ENCODE measurements around the gene ADCYAP1.

The ADCYAP1 gene

DNA sequence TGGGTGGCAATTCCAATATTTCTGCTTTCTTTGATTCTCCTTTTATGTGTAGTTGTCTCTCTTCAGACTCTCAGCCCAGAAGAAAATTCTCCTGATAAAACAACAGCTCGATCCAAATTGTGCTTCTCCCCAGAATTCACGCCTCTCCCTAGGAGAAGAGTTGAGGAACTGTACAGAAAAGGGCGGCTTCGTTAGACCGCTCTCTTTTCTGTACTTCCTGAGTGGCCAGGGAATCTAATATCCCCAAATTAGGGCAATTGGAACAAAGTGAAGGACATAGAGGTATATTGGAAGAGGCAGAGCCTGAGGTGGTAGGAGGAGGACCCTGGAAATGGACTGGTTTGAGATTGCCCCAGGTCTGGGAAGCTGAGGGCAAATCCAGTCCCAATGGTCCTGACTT is 5.6 kb downstream of the ADCYAP1 start:
- DNase-seq (ENCODE audit: low read depth), result no peak

DNA sequence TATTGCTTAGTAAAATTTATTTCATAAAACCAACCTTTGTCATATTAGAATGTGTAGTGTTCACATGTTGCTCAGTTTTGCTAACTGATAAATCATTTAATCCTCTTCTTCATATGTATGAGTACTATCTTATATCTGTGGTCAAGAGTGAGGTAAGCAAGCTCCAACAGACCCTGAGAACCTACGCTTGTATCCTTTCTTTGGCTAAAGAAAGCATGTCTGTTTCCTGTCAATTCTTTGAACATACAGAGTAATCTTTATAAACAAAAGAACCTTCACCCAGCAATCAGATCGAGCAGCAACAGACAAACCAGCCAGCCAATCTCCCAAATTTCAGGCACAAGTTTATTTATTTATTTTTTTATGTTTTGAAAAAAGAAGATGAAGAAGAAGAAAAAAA is 6.4 kb downstream of the ADCYAP1 start:
- no peak for DNase-seq (ENCODE audit: low read depth)

DNA sequence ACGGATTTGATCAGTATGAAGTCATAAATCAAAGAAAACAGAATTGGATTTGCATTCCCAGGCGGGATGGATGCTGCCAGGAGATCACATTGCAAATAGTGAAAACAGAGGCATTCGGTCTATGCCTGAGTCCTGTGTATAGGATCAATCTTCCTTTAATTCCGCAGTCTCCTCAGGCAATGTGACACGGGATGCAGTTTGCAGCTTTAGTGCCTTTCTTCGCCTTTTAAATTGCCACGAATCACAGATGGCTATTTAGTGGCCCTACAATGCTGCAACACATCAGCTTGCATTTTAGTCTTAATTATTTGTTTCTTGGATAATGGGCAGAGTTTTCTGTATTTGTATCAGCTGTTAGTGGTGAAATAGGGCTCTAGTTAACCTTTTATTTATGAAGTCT is 6.8 kb downstream of the ADCYAP1 start:
- no peak for DNase-seq (ENCODE audit: low read depth)

DNA sequence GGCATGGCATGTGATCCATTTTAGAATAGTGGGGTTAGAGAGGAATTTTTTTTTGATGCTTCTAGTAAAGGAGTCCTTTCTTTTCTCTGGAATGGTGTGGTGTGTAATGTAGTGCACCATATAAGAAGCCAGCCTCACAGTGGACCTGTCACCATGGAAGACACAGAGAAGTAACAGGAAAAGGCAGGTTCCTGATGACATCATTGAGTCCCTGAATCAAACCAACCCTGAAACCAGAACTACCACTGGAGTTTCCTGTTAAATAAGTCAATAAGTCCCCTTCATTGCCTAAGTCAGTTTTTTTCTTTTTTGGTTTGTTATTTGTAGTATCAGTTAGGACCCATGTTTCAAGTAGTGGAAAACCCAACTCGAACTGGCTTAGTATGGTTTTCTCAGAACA is 11.9 kb downstream of the ADCYAP1 start:
- DNase-seq (ENCODE audit: low read depth), result no peak

DNA sequence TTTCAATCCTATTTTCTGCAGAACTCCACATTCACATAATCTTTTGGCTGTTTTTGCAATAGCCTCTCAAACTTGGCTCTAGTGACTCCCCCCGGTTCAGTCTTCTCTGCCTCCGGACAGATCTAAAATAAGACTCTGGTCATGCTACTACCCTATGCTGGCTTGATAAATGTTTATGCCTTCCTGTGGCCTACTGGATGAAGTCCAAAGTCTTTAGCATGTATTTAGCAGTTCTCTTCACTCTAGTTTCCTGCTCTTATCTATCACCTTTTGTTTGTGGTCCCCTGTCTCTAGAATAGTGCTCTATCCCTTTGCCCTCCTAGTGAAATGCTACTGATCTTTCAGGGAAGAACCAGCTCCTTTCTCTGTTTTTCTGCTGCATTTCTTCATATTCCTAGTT is 14.4 kb downstream of the ADCYAP1 start:
- no peak for DNase-seq (ENCODE audit: low read depth)

DNA sequence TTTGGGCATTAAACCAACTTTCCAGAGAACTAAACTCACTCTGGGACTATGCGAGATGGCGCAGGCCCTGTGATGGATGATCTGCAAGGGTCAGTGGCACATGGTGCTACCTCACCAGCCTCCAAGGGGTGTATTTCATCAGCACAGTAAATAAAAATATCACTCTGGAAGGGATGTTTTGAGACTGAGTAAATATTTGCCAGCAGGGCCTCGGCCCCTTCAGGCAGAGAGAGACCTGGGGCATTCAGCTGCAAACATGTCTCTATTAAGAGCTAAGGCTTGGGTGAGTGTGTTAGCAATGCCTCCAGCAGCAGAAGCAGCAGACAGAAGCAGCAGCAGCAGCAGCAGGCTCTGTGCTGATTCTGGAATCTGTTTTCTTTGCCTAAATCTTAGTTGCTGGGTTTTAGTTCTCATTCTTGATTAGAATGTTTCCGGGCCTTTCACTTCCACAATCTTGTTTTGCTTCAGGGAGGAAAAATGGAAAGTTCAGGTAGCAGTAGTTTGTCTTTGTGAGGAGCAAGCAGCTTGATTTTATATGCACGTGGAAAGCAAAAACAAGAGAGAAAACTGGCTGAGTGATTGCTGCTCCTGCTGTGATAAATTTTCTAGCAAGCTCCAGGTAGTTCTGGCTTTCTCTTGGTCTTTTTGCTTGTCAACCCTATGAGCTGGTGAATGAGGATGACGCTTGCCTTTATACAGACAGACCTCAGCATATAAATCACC is 18.6 kb downstream of the ADCYAP1 start:
- no peak for DNase-seq (ENCODE audit: low read depth)

DNA sequence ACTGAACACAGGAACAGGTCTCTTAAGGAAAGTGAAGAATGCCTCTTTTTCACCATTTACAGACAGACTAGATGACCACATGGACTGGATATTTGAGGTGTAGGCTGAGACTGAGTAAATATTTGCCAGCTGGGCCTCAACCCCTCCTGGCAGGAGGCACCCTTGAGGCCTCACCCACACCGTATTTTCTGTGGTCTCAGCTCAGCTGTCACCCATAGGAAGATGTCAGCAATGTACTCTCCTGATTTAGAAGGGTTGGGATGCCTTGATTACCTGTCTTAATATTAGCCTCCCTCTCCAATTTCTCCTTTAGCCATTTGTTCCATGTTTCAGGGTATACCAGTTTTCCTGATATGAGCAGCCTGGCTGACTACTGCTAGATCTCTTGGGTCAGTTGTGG is 20.3 kb downstream of the ADCYAP1 start:
- no peak for DNase-seq (ENCODE audit: low read depth)

DNA sequence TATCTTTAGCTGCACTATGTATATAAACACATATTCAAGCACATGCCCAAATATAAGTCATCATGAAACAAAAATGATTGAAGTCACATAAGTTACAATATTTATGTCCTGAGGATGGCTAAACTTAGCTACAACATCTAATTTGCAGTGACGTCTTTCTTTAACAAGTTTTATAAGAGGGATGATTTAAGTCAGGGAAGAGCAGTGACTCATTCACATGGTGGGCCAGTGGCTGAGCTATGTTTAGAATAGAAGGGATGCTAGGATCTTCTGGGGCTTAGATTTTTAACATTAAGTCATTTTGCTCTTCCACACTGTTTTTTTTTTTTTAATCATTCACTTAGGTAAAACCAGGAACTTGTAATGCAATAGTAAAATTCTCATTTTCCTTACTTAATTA is 22.3 kb downstream of the ADCYAP1 start:
- no peak for DNase-seq (ENCODE audit: low read depth)

DNA sequence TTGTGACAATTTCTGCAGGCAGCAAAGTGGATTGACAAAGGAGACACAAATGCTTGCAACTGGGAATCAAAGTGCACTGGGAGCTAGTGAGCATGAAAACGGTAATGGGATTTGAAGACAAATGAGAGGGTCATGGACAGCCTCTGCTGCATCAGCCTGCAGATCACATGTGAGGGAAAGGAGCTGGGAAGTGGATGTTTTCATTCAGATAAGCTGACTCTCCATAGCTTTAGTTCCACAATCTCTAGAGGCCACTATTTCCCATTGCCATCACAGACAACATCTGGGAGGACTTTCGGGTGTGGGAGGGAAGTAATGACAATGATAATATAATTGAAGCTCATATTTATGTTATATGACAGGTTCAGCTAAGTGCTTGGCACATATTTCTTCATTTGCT is 28.4 kb downstream of the ADCYAP1 start:
- no peak for DNase-seq (ENCODE audit: low read depth)

DNA sequence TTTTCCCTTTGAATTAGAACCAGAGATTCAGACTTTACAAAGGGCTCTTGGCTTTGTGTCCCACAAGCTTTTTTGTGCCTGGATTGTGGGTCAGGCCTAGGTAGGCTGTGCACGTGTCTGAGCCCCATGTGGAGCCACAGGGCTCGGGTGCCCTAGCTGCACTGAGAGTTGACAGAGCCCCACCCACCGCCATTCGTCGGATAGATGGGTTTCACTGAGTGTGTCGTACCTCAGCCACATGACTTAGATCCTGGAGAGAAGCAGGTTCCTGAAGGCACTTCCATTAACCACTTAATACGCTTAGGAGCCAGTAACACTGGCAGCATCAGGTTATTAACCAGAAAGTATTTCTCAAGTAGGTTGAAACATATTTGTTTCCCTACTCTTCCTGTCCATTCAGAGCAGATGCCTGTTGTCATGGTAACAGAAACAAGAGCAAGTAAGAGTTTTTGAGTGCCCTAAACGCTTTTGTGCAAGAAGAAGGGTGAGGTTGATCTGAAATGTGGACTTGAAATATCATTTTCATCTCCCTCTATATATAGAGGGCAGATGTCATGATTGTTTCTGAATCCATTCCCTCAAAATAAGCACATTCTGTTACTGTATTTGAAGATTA is 30.0 kb downstream of the ADCYAP1 start:
- no peak for DNase-seq (ENCODE audit: low read depth)

DNA sequence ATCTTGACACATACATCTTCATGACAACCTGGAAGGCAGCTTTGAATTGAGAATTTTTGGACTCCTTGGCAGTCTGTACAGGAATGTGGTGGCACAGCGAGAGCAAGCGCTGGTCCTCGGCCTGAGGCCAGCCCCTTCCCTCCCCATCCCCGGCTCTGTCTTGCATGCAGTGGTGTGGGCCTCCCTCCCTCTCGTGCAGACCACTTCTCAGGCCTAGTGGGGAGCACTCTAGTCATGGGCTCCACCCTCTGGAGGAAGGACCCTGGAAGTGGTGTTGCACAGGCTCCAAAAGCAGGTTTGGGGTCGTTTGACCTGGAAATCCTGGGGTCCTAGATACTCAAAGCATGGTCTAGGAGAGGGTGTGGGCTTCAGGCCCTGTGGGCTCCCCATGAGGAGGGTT is 32.3 kb downstream of the ADCYAP1 start:
- DNase-seq (ENCODE audit: low read depth), result no peak

DNA sequence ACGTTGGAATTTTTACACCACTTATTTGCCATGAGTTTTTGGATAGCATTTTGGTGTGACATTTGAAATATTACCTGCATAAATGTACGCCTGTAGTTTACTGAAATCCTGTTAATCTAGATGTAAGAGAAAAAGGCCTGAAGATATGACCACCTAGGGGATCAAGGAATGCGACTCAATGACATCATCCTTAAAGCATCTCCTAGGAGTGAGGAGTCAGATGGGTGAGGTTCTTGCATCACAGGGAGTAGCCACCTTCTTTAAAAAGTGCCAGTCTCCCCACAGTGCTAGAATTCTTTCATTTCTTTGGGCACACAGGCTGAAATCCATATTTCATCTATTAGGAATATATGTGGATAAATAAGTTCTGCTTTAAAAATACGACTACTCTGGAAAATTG is 34.5 kb downstream of the ADCYAP1 start:
- DNase-seq (ENCODE audit: low read depth), result no peak

DNA sequence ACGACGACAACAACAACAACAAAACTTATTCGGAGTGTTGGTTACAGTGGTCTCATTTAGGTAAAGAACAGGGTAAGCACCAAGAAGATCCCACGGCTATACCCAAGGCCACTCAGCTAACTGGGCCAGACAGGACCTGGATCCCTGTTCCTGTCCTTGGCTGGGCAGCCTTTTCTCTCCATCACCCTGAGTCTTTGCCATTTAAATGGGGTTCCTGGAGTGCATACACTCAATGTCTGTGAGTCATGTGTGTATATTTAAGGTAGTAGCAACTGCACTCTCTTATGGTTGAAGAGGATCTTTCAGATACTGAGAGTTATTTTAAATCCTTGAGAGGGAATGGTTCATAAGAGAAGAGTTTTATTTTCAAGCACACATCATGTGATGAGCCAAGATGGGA is 35.3 kb downstream of the ADCYAP1 start:
- DNase-seq (ENCODE audit: low read depth), result no peak

DNA sequence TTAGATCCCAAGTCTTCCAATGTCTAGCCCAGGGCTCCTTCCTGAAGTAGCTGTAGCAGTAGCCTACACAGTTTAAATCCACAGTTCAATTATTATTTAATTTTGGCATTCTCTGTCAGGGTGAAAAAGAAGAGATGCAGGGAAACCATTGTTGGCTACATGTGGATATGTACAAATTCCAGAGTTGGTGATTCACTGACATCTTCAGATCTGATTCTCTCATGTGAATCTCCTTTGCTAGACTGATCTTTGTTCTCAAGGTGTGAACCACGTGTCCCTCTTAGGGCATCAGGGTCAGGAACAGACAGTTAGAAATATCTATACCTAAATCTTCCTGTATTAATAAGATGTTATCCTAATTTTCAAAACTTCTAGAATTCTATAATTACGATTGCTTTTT is 36.7 kb downstream of the ADCYAP1 start:
- no peak for DNase-seq (ENCODE audit: low read depth)

DNA sequence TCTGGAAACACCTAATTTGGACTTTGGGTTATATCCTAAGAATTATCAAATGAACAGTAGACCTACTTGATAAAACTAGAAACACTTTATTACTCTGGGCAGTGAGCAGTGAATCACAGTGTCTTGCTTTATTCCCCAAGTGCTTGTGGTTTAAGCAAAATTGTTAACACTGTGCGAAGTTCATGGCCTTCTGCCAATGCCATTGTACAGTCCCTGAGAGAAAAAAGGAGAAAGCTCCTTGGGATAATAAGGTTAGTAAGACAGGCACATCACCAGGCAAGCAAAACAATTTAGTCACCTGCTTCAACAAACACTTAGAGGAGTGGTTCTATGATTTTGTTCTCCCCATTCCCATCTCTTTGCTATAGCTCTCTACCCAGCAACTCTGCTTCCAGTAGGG is 39.8 kb downstream of the ADCYAP1 start:
- DNase-seq (ENCODE audit: low read depth), result no peak

DNA sequence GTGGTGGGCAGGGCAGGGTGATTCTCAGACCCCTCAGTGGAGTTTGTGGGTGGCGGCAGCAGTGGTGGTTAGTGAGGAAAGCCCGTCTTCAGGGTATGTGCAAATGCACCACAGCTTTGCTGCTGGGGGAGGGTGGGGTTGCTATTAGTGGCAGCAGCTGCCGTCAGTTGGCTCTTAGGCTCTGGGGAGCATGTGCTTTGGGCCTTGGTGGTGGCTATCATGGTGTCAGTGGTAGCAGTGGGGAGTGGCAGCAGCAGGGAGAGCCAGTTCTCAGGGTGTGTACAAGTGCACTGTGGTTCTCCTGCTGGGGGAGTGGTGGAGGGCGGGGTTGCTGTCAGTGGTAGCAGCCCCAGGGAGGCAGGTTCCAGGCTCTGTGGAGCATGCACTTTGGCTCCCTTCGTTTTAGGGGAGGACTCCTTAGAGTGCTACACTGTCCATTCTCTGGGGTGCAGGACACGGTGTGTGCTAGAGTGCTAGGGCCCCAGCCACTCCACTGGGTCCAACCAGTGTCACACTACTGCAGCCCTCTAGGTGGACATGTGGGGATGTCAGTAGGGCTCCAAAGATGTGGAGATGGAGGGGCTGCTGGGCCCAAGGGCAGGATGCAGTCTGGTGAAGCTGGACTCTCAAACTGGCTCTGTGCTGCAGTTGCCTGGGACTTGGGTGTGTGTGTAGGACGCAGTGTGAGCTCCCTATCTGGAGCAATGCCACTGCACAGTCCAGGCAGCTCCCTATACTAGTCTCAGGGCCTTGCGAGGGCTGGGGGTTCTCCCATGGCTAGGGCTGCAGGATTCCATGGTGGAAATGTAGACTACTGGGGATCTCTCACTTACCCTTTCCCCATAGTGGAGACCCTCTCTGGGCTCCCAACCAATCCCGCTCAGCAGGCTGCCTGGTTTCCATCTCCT is 45.3 kb downstream of the ADCYAP1 start:
- no peak for DNase-seq (ENCODE audit: low read depth)

DNA sequence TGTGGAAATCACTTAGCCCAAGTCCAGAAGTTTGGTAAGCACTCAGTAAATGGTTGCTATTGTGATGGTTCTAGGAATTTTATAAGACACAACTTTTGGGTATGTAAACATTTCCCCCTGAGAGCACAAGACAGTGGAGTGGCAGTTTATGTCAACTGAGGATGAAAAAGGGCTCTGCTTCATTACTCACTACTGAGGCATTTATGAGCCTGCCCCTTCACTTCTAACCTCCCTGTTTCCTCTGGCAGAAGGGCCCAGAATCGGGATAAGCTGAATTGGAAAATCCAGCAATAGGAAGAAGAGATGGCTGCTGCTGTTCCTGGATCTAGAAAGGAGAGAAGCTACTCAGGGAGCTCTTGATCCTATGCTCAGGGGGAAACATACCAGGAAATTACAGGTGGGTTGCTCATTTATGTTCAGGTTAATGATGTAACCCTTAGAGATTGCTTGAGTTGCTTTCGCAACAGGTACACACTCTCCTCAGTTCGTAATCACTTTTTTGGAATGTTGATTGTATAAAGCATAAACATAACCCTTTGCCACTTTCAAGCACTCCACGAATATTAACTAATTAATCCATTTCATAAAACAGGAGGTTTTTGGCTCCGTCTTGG is 46.3 kb downstream of the ADCYAP1 start:
- DNase-seq (ENCODE audit: low read depth), result no peak

DNA sequence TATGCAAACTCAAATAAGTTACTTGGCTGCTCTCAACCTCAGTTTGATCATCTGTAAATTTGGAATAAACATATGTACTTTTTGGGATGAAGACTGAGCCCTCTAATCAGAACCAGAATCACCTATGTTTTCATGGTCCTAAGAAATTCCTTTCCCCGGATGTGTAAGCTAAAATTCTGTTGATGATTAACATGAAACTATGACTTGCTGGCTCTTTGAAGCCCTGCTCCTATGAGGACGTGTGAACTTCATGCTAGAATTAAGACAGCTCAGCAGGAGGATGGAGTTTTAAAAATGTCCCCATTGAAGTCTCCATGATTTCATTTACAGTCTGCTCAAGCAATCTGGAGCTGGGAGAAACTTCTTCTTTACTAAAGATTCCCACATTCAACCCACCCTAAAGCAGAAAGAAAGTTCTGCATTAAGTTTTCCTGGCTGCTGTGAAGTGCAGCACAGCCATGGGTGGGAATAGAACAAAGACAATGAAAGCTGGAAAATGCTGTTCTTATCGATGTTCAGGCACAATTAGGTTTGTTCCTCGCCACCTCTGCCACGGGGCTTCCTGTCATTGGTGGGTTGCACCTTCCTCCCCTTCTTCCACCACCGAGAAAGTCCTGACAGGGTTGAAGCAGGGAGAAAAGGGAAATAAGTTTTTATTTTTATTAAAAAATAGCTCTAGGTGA is 50.9 kb downstream of the ADCYAP1 start:
- DNase-seq (ENCODE audit: low read depth), result no peak

DNA sequence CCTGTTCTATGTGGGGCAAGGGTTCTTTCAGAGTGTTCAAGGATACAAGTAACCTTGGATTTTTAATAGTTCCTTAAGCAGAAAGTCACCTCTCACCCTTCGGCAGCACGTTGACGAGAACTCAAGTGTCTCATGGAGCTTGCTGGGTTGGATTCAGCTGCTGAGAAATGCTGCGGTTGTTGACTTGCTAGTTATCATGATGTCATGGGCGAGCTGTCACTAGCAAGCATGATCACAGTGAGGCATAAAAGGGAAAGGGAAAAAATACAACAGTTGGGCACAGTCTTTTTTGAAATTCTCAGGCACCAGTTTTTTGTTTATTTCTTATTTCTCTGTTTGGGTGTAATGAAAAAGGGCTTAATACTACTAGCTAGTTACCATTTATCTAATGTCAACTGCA is 53.2 kb downstream of the ADCYAP1 start:
- DNase-seq (ENCODE audit: low read depth), result no peak

DNA sequence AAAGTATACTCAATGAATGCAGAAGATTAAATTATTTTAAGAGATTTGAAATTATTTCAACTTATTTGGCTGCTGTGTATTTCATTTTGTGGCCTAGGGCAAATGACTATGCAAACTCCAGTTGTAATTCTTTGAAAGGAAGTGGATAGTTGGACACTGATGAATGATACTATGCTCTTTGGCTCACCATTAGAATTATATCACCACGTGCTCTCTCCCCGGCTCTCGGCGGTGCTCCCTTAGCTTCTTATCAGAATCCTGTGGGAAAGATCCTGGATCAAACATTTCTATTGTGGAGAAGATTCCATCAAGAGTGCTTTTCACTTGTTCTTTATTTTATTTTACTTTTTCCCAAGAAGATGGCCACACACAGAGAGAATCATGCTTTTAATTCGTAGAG is 55.2 kb downstream of the ADCYAP1 start:
- DNase-seq (ENCODE audit: low read depth), result no peak

All from stimulated activated CD8-positive, alpha-beta memory T cell treated with anti-CD3 and anti-CD28 coated beads, Interleukin-15, amount 100 ng/mL, for 24 hours (primary cell).